SH-SY5Y (cell line): Measurements from ENCODE around the gene AGER.

Experiments used
- GATA2 ChIP-seq: IDR thresholded peaks from 2 replicates; pipeline ENCODE4 v1.6.1; 2011; ENCODE audit warnings: mild to moderate bottlenecking, low read depth, low read length
- GATA3 ChIP-seq: IDR thresholded peaks from 2 replicates; pipeline ENCODE4 v1.6.1; 2011; ENCODE audit warnings: low read depth, mild to moderate bottlenecking, low read length, moderate library complexity

DNA sequence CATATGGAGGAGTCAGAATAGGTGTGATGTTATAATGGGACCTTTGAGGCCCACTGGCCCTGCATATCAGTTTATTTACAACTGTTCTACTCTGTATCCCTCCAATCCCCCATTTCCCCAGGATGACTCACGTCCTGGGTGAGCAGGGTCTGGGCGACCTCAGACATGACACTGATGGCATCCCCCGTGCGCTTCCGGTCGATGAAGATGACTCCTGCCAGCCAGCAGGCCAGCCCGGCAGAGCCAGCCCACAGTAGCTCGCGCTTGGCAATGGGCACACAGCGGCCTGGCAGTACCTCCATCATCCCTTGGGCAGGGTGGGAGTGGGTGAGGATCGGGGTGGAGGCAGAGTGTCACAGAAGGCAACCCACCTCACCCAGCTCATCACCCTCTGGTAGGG, 13.8 kb downstream of the AGER start:
- TF ChIP-seq GATA3, result no peak
- no peak for TF ChIP-seq GATA2
